ENCODE data around the gene PVALEF. TPM values are rescaled to one million over a fixed set of nuclear protein-coding genes. Genes with fewer than 3 reads are reported as not detected.

PVALEF gene
- total and polyA plus RNA-seq, 2 of the 13 experiments (the other 11 are each of a cell fraction or from before 2014, with no cell fraction given): 0.18 TPM

- TF ChIP-seq ZBTB14 (CRISPR knock-in tag; IDR thresholded peaks at IDR 0.05) (no peak), HNF1A (IDR thresholded peaks at IDR 0.05; ENCODE audit: low read depth) (no peak), HNF1A (CRISPR knock-in tag; IDR thresholded peaks at IDR 0.05; ENCODE audit: borderline replicate concordance) (0 out of 2 replicates have a peak, but pooled peaks have one; percentile 45), SMAD1 (CRISPR knock-in tag; IDR thresholded peaks at IDR 0.05; ENCODE audit: borderline replicate concordance, low read depth) (no peak), ZSCAN9 (CRISPR knock-in tag; IDR thresholded peaks at IDR 0.05; ENCODE audit: borderline replicate concordance) (no peak), SETDB1 (CRISPR knock-in tag; IDR thresholded peaks at IDR 0.05; ENCODE audit: borderline replicate concordance) (no peak), FOXP4 (CRISPR knock-in tag; IDR thresholded peaks at IDR 0.05) (no peak), SRSF4 (IDR thresholded peaks at IDR 0.05; ENCODE audit: low read depth, low read length, poor library complexity, severe bottlenecking) (no peak), PCBP1 (IDR thresholded peaks at IDR 0.05; ENCODE audit: borderline replicate concordance, low read depth, low read length) (no peak), AFF4 (CRISPR knock-in tag; IDR thresholded peaks at IDR 0.05) (no peak), ZNF136 (CRISPR knock-in tag; IDR thresholded peaks at IDR 0.05; ENCODE audit: low read depth) (no peak), ZNF891 (CRISPR knock-in tag; IDR thresholded peaks at IDR 0.05) (peak; percentile 27; the same call in 1 of the 2 replicates), ZNF274 (CRISPR knock-in tag; IDR thresholded peaks at IDR 0.05) (no peak), ZBTB25 (CRISPR knock-in tag; IDR thresholded peaks at IDR 0.05) (no peak), ZNF441 (CRISPR knock-in tag; IDR thresholded peaks at IDR 0.05; ENCODE audit: borderline replicate concordance) (no peak), RFXANK (CRISPR knock-in tag; IDR thresholded peaks at IDR 0.05) (no peak)
These were observed 699 bp upstream of the PVALEF start (continued) for GRCh38 chr17:81164371-81165245.
